ENCODE results near the gene DOCK2. TPM values are rescaled to one million over a fixed set of nuclear protein-coding genes. Genes with fewer than 3 reads are reported as not detected.

The DOCK2 gene
- total and polyA plus RNA-seq, 3 donors from 2014 or later, result 6.8 to 8.9 (median 7.3) TPM

DNA sequence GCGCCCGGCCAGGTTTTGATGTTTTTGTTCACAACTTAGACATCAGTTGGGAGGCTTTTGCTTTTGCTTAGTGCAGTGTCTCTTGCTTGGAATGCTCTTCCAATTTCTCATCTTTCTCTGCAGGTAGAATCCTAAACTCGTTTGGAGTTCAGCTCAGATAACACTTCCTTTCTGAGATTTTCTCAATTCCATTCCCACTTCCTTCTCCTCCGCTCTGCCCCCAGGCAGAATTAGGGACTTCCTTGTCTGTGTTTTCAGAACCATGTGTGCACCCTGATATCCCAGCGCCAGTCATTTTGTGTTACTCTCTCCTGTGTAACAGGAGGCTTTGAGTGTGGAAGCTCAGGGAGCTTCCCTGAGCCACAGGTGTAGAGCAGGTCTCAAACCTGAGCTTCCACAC, 172.2 kb downstream of the DOCK2 start:
- H3K9me3 ChIP-seq, result no peaks in the 10 kb centered on the region
- no peak for DNase-seq
- intact Hi-C loops (cut with DNase I; ENCODE audit: low total_unique reads), result no loop called here
- no peaks in the 10 kb centered on the region for H3K27me3 ChIP-seq
- TF ChIP-seq CTCF (IDR thresholded peaks at IDR 0.05), result no peak
- TF ChIP-seq POLR2A (IDR thresholded peaks at IDR 0.05), result no peak
- WGBS, 2 donors, result 72 to 80% methylated on average over 5 of the region's 5 CpGs
- no peaks in the 10 kb centered on the region for H3K36me3 ChIP-seq (ENCODE audit: low read depth, missing control alignments)
- H3K27ac ChIP-seq, result no peak overlapping the region
- H3K4me3 ChIP-seq, result no peak overlapping the region
- no peaks in the 10 kb centered on the region for H3K4me1 ChIP-seq

GRCh38 chr5:169810524-169810923, 173.4 kb downstream of the DOCK2 start:
- intact Hi-C loops (cut with DNase I; ENCODE audit: low total_unique reads), result no loop called here
- 95 to 98% methylated on average over 5 of the region's 5 CpGs for WGBS, 2 donors
- TF ChIP-seq CTCF (IDR thresholded peaks at IDR 0.05), result no peak

DNA sequence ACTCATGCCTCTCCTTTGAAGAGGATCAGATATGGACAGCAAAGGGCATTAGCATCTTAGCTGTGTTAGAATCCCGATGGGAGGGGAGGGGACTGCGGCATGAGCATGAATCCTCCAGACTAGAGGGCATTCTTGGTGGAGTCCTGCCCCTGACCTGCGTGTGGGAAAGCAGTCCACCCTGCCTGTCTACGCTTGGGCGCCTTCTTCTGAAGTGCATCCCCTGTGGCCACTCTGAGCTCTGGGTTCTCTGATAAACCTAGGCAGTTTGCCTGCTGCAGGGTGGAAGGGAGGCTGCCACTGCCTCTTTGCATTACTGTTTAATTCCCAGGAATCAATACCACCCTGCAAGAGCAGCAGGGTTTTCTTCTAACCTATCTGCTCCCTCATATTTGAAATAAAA, 173.9 kb downstream of the DOCK2 start:
- TF ChIP-seq POLR2A (IDR thresholded peaks at IDR 0.05) (no peak), CTCF (IDR thresholded peaks at IDR 0.05) (no peak)
- no peak for DNase-seq
- Histone ChIP-seq H3K36me3 (ENCODE audit: low read depth, missing control alignments) (no peaks in the 10 kb centered on the region), H3K9me3 (no peaks in the 10 kb centered on the region), H3K4me1 (no peaks in the 10 kb centered on the region), H3K4me3 (no peak overlapping the region), H3K27me3 (no peaks in the 10 kb centered on the region), H3K27ac (no peak overlapping the region)
- intact Hi-C loops (cut with DNase I; ENCODE audit: low total_unique reads), result no loop called here
- WGBS, 2 donors, result 71 to 89% methylated on average over 5 of the region's 5 CpGs

More at GRCh38 chr5:169810524-169810923, 173.4 kb downstream of the DOCK2 start:
- no peaks in the 10 kb centered on the region for H3K4me1 ChIP-seq
- no peak overlapping the region for H3K27ac ChIP-seq
- DNase-seq, result no peak
- H3K9me3 ChIP-seq, result no peaks in the 10 kb centered on the region
- H3K36me3 ChIP-seq (ENCODE audit: low read depth, missing control alignments), result no peaks in the 10 kb centered on the region
- no peaks in the 10 kb centered on the region for H3K27me3 ChIP-seq
- H3K4me3 ChIP-seq, result no peak overlapping the region

DNA sequence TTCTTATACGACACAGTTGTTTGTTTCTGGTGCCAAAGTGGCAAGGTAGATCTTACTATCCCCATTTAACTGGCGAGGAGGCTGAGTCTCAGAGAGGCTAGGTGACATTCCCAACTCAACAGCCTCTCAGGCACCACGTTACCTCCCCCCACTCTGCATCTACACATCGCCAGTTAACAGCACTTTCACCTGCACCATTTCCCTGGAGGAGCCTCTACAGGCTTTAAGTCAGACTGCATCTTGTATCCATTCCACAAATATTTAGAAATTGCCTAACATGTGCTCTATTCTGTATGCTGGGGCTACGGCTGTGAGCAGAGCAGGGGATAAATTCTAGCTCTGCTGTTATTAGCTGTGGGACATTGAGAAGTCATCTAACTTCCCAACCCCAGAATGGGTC, 174.6 kb downstream of the DOCK2 start:
- intact Hi-C loops (cut with DNase I; ENCODE audit: low total_unique reads), result no loop called here
- DNase-seq, result no peak

More for the DNA sequence above, 174.6 kb downstream of the DOCK2 start:
- Histone ChIP-seq H3K36me3 (ENCODE audit: low read depth, missing control alignments) (no peaks in the 10 kb centered on the region), H3K27me3 (no peaks in the 10 kb centered on the region), H3K4me3 (no peak overlapping the region), H3K27ac (no peak overlapping the region), H3K9me3 (no peaks in the 10 kb centered on the region), H3K4me1 (no peaks in the 10 kb centered on the region)
- TF ChIP-seq CTCF (IDR thresholded peaks at IDR 0.05), result no peak
- 89% methylated on average over 5 of the region's 5 CpGs for WGBS, 2 donors
